A673 (cell line): ENCODE data around the gene PRR23A. TPM values are rescaled to one million over a fixed set of nuclear protein-coding genes. Genes with fewer than 3 reads are reported as not detected.
"Not testable (repeated sequence)": the region's sequence is repeated elsewhere in the genome, so short reads cannot be mapped to it uniquely, and the experiment has no call there.

Experiments
- BruUV-seq: library from RNA; stranded (reverse); fragments of 400-500 nt; replicated peaks from 2 replicates; lab custom pipeline; 2021; lab: Mats Ljungman, UMichigan
- CTCF ChIA-PET: fragments of 300-600 bp; sonication (Branson Sonifier 250); formaldehyde crosslinking; loops from one replicate; lab custom pipeline; 2022; ENCODE audit warnings: antibody characterized with exemption; lab: Charles Lee
- POLR2A ChIA-PET: fragments of 300-600 bp; sonication (Branson Sonifier 250); formaldehyde crosslinking; loops from one replicate; lab custom pipeline; 2022; ENCODE audit warnings: antibody characterized with exemption; ENCODE audit not compliant: low non-redundant PET; lab: Charles Lee
- DNase-seq: peaks from one replicate; pipeline ENCODE4 v3.0.0-alpha.2; 2015; ENCODE audit warnings: low spot score
- H3K27ac ChIP-seq: fragments of 200-600 bp; sonication (generic); 2 replicates; pipeline ENCODE4 v1.5.1; 2016; ENCODE audit warnings: mixed run types, low read depth, mild to moderate bottlenecking, mixed read lengths, antibody characterized with exemption, low read length; ENCODE audit not compliant: poor library complexity, severe bottlenecking
- H3K27me3 ChIP-seq: fragments of 200-600 bp; sonication (generic); replicated peaks from 2 replicates; pipeline ENCODE4 v1.6.1; 2017; ENCODE audit warnings: mixed run types, low read depth, mild to moderate bottlenecking, mixed read lengths, antibody characterized with exemption, low read length; ENCODE audit not compliant: insufficient read depth, poor library complexity
- H3K36me3 ChIP-seq: fragments of 200-600 bp; sonication (generic); 2 replicates; pipeline ENCODE4 v1.6.1; 2016; ENCODE audit warnings: mixed run types, mild to moderate bottlenecking, mixed read lengths, antibody characterized with exemption, low read length; ENCODE audit not compliant: insufficient read depth, poor library complexity, severe bottlenecking
- H3K4me1 ChIP-seq: fragments of 200-600 bp; sonication (generic); 2 replicates; pipeline ENCODE4 v1.6.1; 2017; ENCODE audit warnings: mixed run types, mild to moderate bottlenecking, mixed read lengths, antibody characterized with exemption, low read length; ENCODE audit not compliant: insufficient read depth, poor library complexity, severe bottlenecking
- H3K4me3 ChIP-seq: fragments of 200-600 bp; sonication (generic); 2 replicates; pipeline ENCODE4 v1.5.1; 2016; ENCODE audit warnings: low read depth, mixed run types, mild to moderate bottlenecking, mixed read lengths, low read length; ENCODE audit not compliant: poor library complexity, severe bottlenecking
- H3K9me3 ChIP-seq: fragments of 200-600 bp; sonication (generic); 2 replicates; pipeline ENCODE4 v1.6.1; 2016; ENCODE audit warnings: mixed run types, low read depth, mild to moderate bottlenecking, mixed read lengths, antibody characterized with exemption, low read length; ENCODE audit not compliant: poor library complexity, severe bottlenecking
- CTCF ChIP-seq: fragments of 300-800, 200-600 bp; sonication (generic); conservative IDR thresholded peaks from 2 replicates; pipeline ENCODE4 v1.5.1; 2017; ENCODE audit warnings: low read depth, mild to moderate bottlenecking, antibody characterized with exemption, low read length, moderate library complexity, mixed read lengths
- EZH2 ChIP-seq: fragments of 200-600 bp; sonication (generic); IDR thresholded peaks from 2 replicates; pipeline ENCODE4 v1.6.1; 2017; ENCODE audit warnings: borderline replicate concordance, low read depth, mild to moderate bottlenecking, mixed read lengths, antibody characterized with exemption, low read length; ENCODE audit not compliant: poor library complexity, severe bottlenecking
- intact Hi-C: fragments of 100-400 bp; cut with micrococcal nuclease; formaldehyde crosslinking; loops from one replicate; pipeline ENCODE4 v1.10.0; 2022; ENCODE audit not compliant: unreplicated experiment
- total RNA-seq: library from RNA; stranded (reverse); gene quantifications from 2 replicates; pipeline ENCODE4 v1.2.3, GENCODE V29; 2021

PRR23A gene
- total RNA-seq, 1 experiment from 2014 or later = not detected

GRCh38 chr3:139043554-139044365, 37.7 kb upstream of the PRR23A start:
- POLR2A ChIA-PET = no interaction called here
- BruUV-seq = no TSS peak
- Histone ChIP-seq H3K27me3 (peaks cover 20% of the 10 kb centered on the region), H3K36me3 (no peaks in the 10 kb centered on the region), H3K4me3 (no peak overlapping the region), H3K9me3 (no peaks in the 10 kb centered on the region), H3K27ac (no peak overlapping the region), H3K4me1 (no peaks in the 10 kb centered on the region)
- intact Hi-C loops = no loop called here
- CTCF ChIA-PET = no interaction called here
- DNase-seq = no peak
- TF ChIP-seq CTCF (no peak), EZH2 (no peak)

GRCh38 chr3:139037478-139037877, 31.4 kb upstream of the PRR23A start:
- H3K4me3 ChIP-seq = no peak overlapping the region
- no peaks in the 10 kb centered on the region for H3K4me1 ChIP-seq
- no TSS peak for BruUV-seq
- no peak for TF ChIP-seq CTCF
- H3K27ac ChIP-seq = no peak overlapping the region
- peaks cover 23% of the 10 kb centered on the region for H3K27me3 ChIP-seq
- H3K36me3 ChIP-seq = no peaks in the 10 kb centered on the region
- intact Hi-C loops = no loop called here
- CTCF ChIA-PET = no interaction called here
- DNase-seq = no peak
- POLR2A ChIA-PET = no interaction called here
- H3K9me3 ChIP-seq = no peaks in the 10 kb centered on the region

GRCh38 chr3:139032326-139033002, 26.4 kb upstream of the PRR23A start:
- no peak for DNase-seq
- Histone ChIP-seq H3K4me3 (no peak overlapping the region), H3K27ac (no peak overlapping the region), H3K27me3 (no peaks in the 10 kb centered on the region), H3K4me1 (no peaks in the 10 kb centered on the region), H3K9me3 (no peaks in the 10 kb centered on the region), H3K36me3 (no peaks in the 10 kb centered on the region)
- ChIA-PET CTCF (no interaction called here), POLR2A (no interaction called here)
- TF ChIP-seq CTCF = no peak
- TF ChIP-seq EZH2 = no peak
- no TSS peak for BruUV-seq
- intact Hi-C loops = no loop called here

DNA sequence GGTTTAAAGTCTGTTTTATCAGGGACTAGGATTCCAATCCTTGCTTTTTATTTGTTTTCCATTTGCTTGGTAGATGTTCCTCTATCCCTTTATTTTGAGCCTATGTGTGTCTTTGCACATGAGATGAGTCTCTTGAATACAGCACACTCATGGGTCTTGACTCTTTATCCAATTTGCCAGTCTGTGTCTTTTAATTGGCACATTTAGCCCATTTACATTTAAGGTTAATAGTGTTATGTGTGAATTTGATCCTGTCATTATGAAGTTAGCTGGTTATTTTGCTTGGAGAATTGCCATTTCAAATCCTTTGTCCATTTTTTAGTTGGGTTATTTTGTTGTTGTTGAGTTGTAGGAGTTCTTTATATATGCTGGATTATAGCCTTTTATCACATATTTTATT, 24.5 kb upstream of the PRR23A start:
- H3K36me3 ChIP-seq, H3K27me3 ChIP-seq, H3K4me1 ChIP-seq, BruUV-seq, H3K9me3 ChIP-seq, DNase-seq, H3K27ac ChIP-seq, intact Hi-C loops, H3K4me3 ChIP-seq, POLR2A ChIA-PET, CTCF ChIA-PET: not testable (repeated sequence)
